Medulla oblongata (tissue), 1 donor: ENCODE results near the gene EGLN2.
"Not testable (repeated sequence)": the region's sequence is repeated elsewhere in the genome, so short reads cannot be mapped to it uniquely, and the experiment has no call there.

Source experiments
- DNase-seq: peaks from one replicate; pipeline ENCODE4 v3.0.0-alpha.2; 2015; ENCODE audit errors: extremely low spot score

EGLN2 gene

GRCh38 chr19:40846722-40847121 is 47.7 kb downstream of the EGLN2 start:
- not testable (repeated sequence) for DNase-seq

- not testable (repeated sequence) for DNase-seq
These were observed 51.3 kb downstream of the EGLN2 start, which contains the start of gene CYP2A6 for GRCh38 chr19:40850277-40850676. CYP2A6 (minus strand) TSS chr19:40850447; CDS start chr19:40850426, 21 bp downstream.

GRCh38 chr19:40852467-40853152 is 53.6 kb downstream of the EGLN2 start:
- DNase-seq, result not testable (repeated sequence)
